Liver (tissue), 9 donors: ENCODE data around the gene TBX15. TPM values are rescaled to one million over a fixed set of nuclear protein-coding genes. Genes with fewer than 3 reads are reported as not detected.

Experiments used
- DNase-seq: peaks from one replicate; pipeline ENCODE4 v3.0.0-alpha.2; 2017; ENCODE audit warnings: low spot score
- H3K27ac ChIP-seq, 2 donors: one replicate each; pipeline ENCODE4 v1.7.0; 2013; ENCODE audit warnings: inconsistent platforms in 2 of 2, low read length in 2 of 2, control low read depth in 1 of 2, low read depth in 1 of 2, mild to moderate bottlenecking in 1 of 2
- H3K27me3 ChIP-seq, 4 donors: one replicate each; pipeline versions ENCODE4 v1.6.1 to v1.7.0; 2013; ENCODE audit warnings: low read length in 3 of 4, inconsistent platforms in 1 of 4, mild to moderate bottlenecking in 1 of 4, moderate library complexity in 1 of 4; ENCODE audit not compliant: control insufficient read depth in 4 of 4, insufficient read depth in 4 of 4
- H3K36me3 ChIP-seq, 4 donors: one replicate each; pipeline versions ENCODE4 v1.6.1 to v1.7.0; 2013; ENCODE audit warnings: low read length in 3 of 4, mild to moderate bottlenecking in 3 of 4, low read depth in 1 of 4, moderate library complexity in 1 of 4; ENCODE audit not compliant: control insufficient read depth in 4 of 4, insufficient read depth in 3 of 4
- H3K4me1 ChIP-seq, 4 donors: one replicate each; pipeline versions ENCODE4 v1.6.1 to v1.7.0; 2013; ENCODE audit warnings: low read length in 3 of 4, mild to moderate bottlenecking in 3 of 4, moderate library complexity in 1 of 4; ENCODE audit not compliant: control insufficient read depth in 4 of 4, insufficient read depth in 4 of 4
- H3K4me3 ChIP-seq, 3 donors: one replicate each; pipeline versions ENCODE4 v1.6.1 to v1.7.0; 2013; ENCODE audit warnings: low read length in 3 of 3, control low read depth in 1 of 3, low read depth in 1 of 3, mild to moderate bottlenecking in 1 of 3
- H3K9ac ChIP-seq, 2 donors: one replicate each; pipeline ENCODE4 v1.7.0; 2013; ENCODE audit warnings: low read length in 2 of 2, mild to moderate bottlenecking in 2 of 2, moderate library complexity in 2 of 2, control low read depth in 1 of 2, low read depth in 1 of 2
- H3K9me3 ChIP-seq, 4 donors: one replicate each; pipeline versions ENCODE4 v1.6.1 to v1.7.0; 2013; ENCODE audit warnings: low read length in 3 of 4; ENCODE audit not compliant: control insufficient read depth in 4 of 4
- ATF3 ChIP-seq: IDR thresholded peaks from 2 replicates; pipeline ENCODE4 v1.6.1; 2016; ENCODE audit warnings: antibody characterized with exemption
- CTCF ChIP-seq: fragments of 150-350 bp; IDR thresholded peaks from 2 replicates; pipeline ENCODE4 v1.5.1; 2017; ENCODE audit warnings: improper control_type of control experiment, low read depth, low read length; ENCODE audit not compliant: missing input control
- EGR1 ChIP-seq, 2 donors: IDR thresholded peaks; 2 replicates each; pipeline ENCODE4 v1.6.1; 2016 to 2018; ENCODE audit warnings: antibody characterized with exemption in 2 of 2, low read depth in 2 of 2
- FOXA1 ChIP-seq: IDR thresholded peaks from 2 replicates; pipeline ENCODE4 v1.6.1; 2016; ENCODE audit warnings: antibody characterized with exemption
- FOXA2 ChIP-seq: IDR thresholded peaks from 2 replicates; pipeline ENCODE4 v1.6.1; 2016; ENCODE audit warnings: antibody characterized with exemption
- GABPA ChIP-seq, 2 donors: IDR thresholded peaks in 1 of 2; conservative IDR thresholded peaks in 1 of 2; 2 replicates each; pipeline ENCODE4 v1.6.1; 2016; ENCODE audit warnings: antibody characterized with exemption in 2 of 2, mild to moderate bottlenecking in 1 of 2, moderate library complexity in 1 of 2
- HNF4A ChIP-seq, 2 donors: conservative IDR thresholded peaks; 2 replicates each; pipeline ENCODE4 v1.6.1; 2016; ENCODE audit warnings: antibody characterized with exemption in 2 of 2, mild to moderate bottlenecking in 2 of 2
- HNF4G ChIP-seq: IDR thresholded peaks from 2 replicates; pipeline ENCODE4 v1.6.1; 2016; ENCODE audit warnings: antibody characterized with exemption
- JUND ChIP-seq, 2 donors: IDR thresholded peaks; 2 replicates each; pipeline ENCODE4 v1.6.1; 2016; ENCODE audit warnings: antibody characterized with exemption in 2 of 2
- MAX ChIP-seq: IDR thresholded peaks from 2 replicates; pipeline ENCODE4 v1.6.1; 2016; ENCODE audit warnings: antibody characterized with exemption
- NR2F2 ChIP-seq: IDR thresholded peaks from 2 replicates; pipeline ENCODE4 v1.6.1; 2016; ENCODE audit warnings: antibody characterized with exemption
- RAD21 ChIP-seq, 2 donors: IDR thresholded peaks; 2 replicates each; pipeline ENCODE4 v1.6.1; 2016; ENCODE audit warnings: antibody characterized with exemption in 2 of 2, mild to moderate bottlenecking in 2 of 2
- RXRA ChIP-seq, 2 donors: IDR thresholded peaks; 2 replicates each; pipeline ENCODE4 v1.6.1; 2017 to 2018; ENCODE audit warnings: antibody characterized with exemption in 2 of 2, mild to moderate bottlenecking in 1 of 2
- SP1 ChIP-seq: IDR thresholded peaks from 2 replicates; pipeline ENCODE4 v1.6.1; 2018; ENCODE audit warnings: antibody characterized with exemption, mild to moderate bottlenecking
- TAF1 ChIP-seq: conservative IDR thresholded peaks from 2 replicates; pipeline ENCODE4 v1.6.1; 2016; ENCODE audit warnings: antibody characterized with exemption, mild to moderate bottlenecking
- YY1 ChIP-seq: IDR thresholded peaks from 2 replicates; pipeline ENCODE4 v1.6.1; 2016; ENCODE audit warnings: antibody characterized with exemption, mild to moderate bottlenecking
- ZBTB33 ChIP-seq: IDR thresholded peaks from 2 replicates; pipeline ENCODE4 v1.6.1; 2016; ENCODE audit warnings: antibody characterized with exemption
- WGBS: extraction: QIAGEN DNeasy Blood & Tissue Kit; methylation state at CpG from one replicate; pipeline ENCODE4 v1.1.7; 2013; 5-methylcytosine and 5-hydroxymethylcytosine counted together
- polyA plus RNA-seq, 2 donors: library from polyadenylated mRNA; stranded (reverse) in 1 of 2; unstranded in 1 of 2; fragments of 200-250 nt in 1 of 2; fragments of >200 nt in 1 of 2; fragmentation: Nextera tagmentation in 1 of 2; extraction: Ambion mirVana in 1 of 2; gene quantifications; one replicate each; pipeline versions ENCODE4 v1.2.1 to v1.2.3, GENCODE V29; 2013 to 2015
- total RNA-seq, 2 donors: library from RNA; depleted of rRNA; stranded (reverse); fragments of >200 nt; gene quantifications; one replicate each; pipeline ENCODE4 v1.2.3, GENCODE V29; 2014
- donor health status: healthy.
- donor health status: healthy.
- donor health status: healthy.
- donor health status: healthy.
- donor health status: healthy.

The TBX15 gene
- total and polyA plus RNA-seq, 4 donors: 0.09 to 15.5 (median 3.5) TPM

- DNase-seq: no peak
- no peak overlapping the region for H3K4me3 ChIP-seq
- H3K27ac ChIP-seq: no peak overlapping the region
- H3K4me1 ChIP-seq: no peaks in the 10 kb centered on the region
- TF ChIP-seq RAD21 (IDR thresholded peaks at IDR 0.05): no peak
- no peak for TF ChIP-seq FOXA1
- TF ChIP-seq EGR1 (IDR thresholded peaks at IDR 0.05; ENCODE audit: low read depth in 2 of 2): no peak
- TF ChIP-seq TAF1: no peak
- no peak for TF ChIP-seq RXRA (IDR thresholded peaks at IDR 0.05)
- TF ChIP-seq JUND (IDR thresholded peaks at IDR 0.05): no peak
- no peak for TF ChIP-seq ZBTB33
- no peak for TF ChIP-seq HNF4A (conservative IDR thresholded peaks at IDR 0.05)
- no peak for TF ChIP-seq MAX
- TF ChIP-seq NR2F2: no peak
- TF ChIP-seq YY1: no peak
- no peak overlapping the region for H3K9ac ChIP-seq
- H3K36me3 ChIP-seq: peaks cover 2 to 9% (median 5%) of the 10 kb centered on the region in 4 donors
- WGBS: 94% methylated on average over 5 of the region's 5 CpGs
- no peaks in the 10 kb centered on the region for H3K9me3 ChIP-seq
- H3K27me3 ChIP-seq: no peaks in the 10 kb centered on the region
Measured at GRCh38 chr1:118890851-118891384, 97.2 kb downstream of the TBX15 start.

GRCh38 chr1:118884946-118885345 is 103.2 kb downstream of the TBX15 start:
- TF ChIP-seq HNF4G: no peak
- 89% methylated on average over 4 of the region's 4 CpGs for WGBS
- Histone ChIP-seq H3K27me3 (no peaks in the 10 kb centered on the region), H3K4me1 (no peaks in the 10 kb centered on the region), H3K9me3 (no peaks in the 10 kb centered on the region), H3K36me3 (peaks cover 6 to 25% (median 15%) of the 10 kb centered on the region in 4 donors), H3K4me3 (no peak overlapping the region), H3K27ac (no peak overlapping the region), H3K9ac (no peak overlapping the region)
- no peak for DNase-seq

- Histone ChIP-seq H3K36me3 (peaks cover 6 to 25% (median 13%) of the 10 kb centered on the region in 4 donors), H3K9me3 (no peaks in the 10 kb centered on the region), H3K27me3 (no peaks in the 10 kb centered on the region), H3K4me1 (no peaks in the 10 kb centered on the region), H3K4me3 (no peak overlapping the region), H3K27ac (no peak overlapping the region), H3K9ac (no peak overlapping the region)
- TF ChIP-seq GABPA (IDR thresholded peaks at IDR 0.05 in 1 of 2, conservative IDR thresholded peaks at IDR 0.05 in 1 of 2) (no peak), FOXA1 (no peak)
- 84% methylated on average over 2 of the region's 2 CpGs for WGBS
- no peak for DNase-seq
Measured at GRCh38 chr1:118881751-118882150, 106.4 kb downstream of the TBX15 start.

GRCh38 chr1:118878661-118879060 is 109.5 kb downstream of the TBX15 start:
- H3K9me3 ChIP-seq: no peaks in the 10 kb centered on the region
- no peaks in the 10 kb centered on the region for H3K4me1 ChIP-seq
- H3K27ac ChIP-seq: no peak overlapping the region
- H3K27me3 ChIP-seq: no peaks in the 10 kb centered on the region
- TF ChIP-seq ATF3: no peak
- TF ChIP-seq EGR1 (IDR thresholded peaks at IDR 0.05; ENCODE audit: low read depth in 2 of 2): no peak
- no peak for TF ChIP-seq JUND (IDR thresholded peaks at IDR 0.05)
- no peak for TF ChIP-seq ZBTB33
- TF ChIP-seq MAX: no peak
- TF ChIP-seq FOXA1: no peak
- TF ChIP-seq HNF4G: no peak
- TF ChIP-seq RXRA (IDR thresholded peaks at IDR 0.05): no peak
- TF ChIP-seq SP1: no peak
- no peak for TF ChIP-seq CTCF
- TF ChIP-seq NR2F2: no peak
- no peak for TF ChIP-seq FOXA2
- no peak overlapping the region for H3K4me3 ChIP-seq
- no peak overlapping the region for H3K9ac ChIP-seq
- 82% methylated on average over 4 of the region's 4 CpGs for WGBS
- no peak for DNase-seq
- peaks cover 0 to 9% (median 2%) of the 10 kb centered on the region in 4 donors for H3K36me3 ChIP-seq
